Testis (tissue), 3 donors: ENCODE measurements around the gene RCL1. TPM values are rescaled to one million over a fixed set of nuclear protein-coding genes. Genes with fewer than 3 reads are reported as not detected.
A peak's percentile ranks its signal among the peaks of the same experiment; 100 is the strongest.

ENCODE experiments used
- DNase-seq: peaks from one replicate; pipeline ENCODE4 v3.0.0-alpha.2; 2019
- H3K27ac ChIP-seq, 2 donors: fragments of 200-600 bp; sonication (generic); one replicate each; pipeline ENCODE4 v1.5.1; 2019
- H3K27me3 ChIP-seq: fragments of 200-600 bp; sonication (generic); one replicate; pipeline ENCODE4 v1.5.1; 2019
- H3K36me3 ChIP-seq: fragments of 200-600 bp; sonication (generic); one replicate; pipeline ENCODE4 v1.5.1; 2017; ENCODE audit warnings: low read depth; ENCODE audit errors: missing control alignments
- H3K4me1 ChIP-seq: fragments of 200-600 bp; sonication (generic); one replicate; pipeline ENCODE4 v1.5.1; 2019
- H3K4me3 ChIP-seq, 2 donors: fragments of 200-600 bp; sonication (generic); one replicate each; pipeline ENCODE4 v1.5.1; 2017 to 2019
- H3K9me3 ChIP-seq: fragments of 200-600 bp; sonication (generic); one replicate; pipeline ENCODE4 v1.5.1; 2017
- POLR2A ChIP-seq: fragments of 450-650 bp; IDR thresholded peaks from one replicate; pipeline ENCODE4 v1.6.1; 2017; ENCODE audit warnings: antibody characterized with exemption, mild to moderate bottlenecking, moderate library complexity
- WGBS, 2 donors: methylation state at CpG; one replicate each; pipeline ENCODE4 v1.1.5; 2018; 5-methylcytosine and 5-hydroxymethylcytosine counted together
- intact Hi-C: fragments of 100-400 bp; cut with DNase I; formaldehyde crosslinking; loops from one replicate; pipeline ENCODE4 v1.15.1; 2023; ENCODE audit warnings: low total_unique reads
- polyA plus RNA-seq: library from polyadenylated mRNA; stranded (reverse); fragments of 350-450 nt; fragmentation: Illumina TruSeq; extraction: RNeasy Lipid Tissue Mini Kit (QIAGEN cat#74804); gene quantifications from one replicate; pipeline ENCODE4 v1.2.3, GENCODE V29; 2014; ENCODE audit warnings: low read depth, low replicate concordance; ENCODE audit not compliant: insufficient read depth
- total RNA-seq, 2 donors: library from RNA; depleted of rRNA; stranded (reverse); fragments of >200 nt; gene quantifications; one replicate each; pipeline ENCODE4 v1.2.3, GENCODE V29; 2016
- TF ChIP-seq, protein P1 (sequence below), 3 experiments: fragments of 450-650 bp in 2 of 3; fragments of 200-600 bp in 1 of 3; sonication (generic) in 1 of 3; IDR thresholded peaks; one replicate each; pipeline ENCODE4 v1.5.1; 2016 to 2019; ENCODE audit warnings: antibody characterized with exemption in 3 of 3, mild to moderate bottlenecking in 2 of 3, moderate library complexity in 1 of 3

Gene RCL1
- total and polyA plus RNA-seq, 3 donors from 2014 or later = 27.2 to 37.9 (median 28.9) TPM

DNA sequence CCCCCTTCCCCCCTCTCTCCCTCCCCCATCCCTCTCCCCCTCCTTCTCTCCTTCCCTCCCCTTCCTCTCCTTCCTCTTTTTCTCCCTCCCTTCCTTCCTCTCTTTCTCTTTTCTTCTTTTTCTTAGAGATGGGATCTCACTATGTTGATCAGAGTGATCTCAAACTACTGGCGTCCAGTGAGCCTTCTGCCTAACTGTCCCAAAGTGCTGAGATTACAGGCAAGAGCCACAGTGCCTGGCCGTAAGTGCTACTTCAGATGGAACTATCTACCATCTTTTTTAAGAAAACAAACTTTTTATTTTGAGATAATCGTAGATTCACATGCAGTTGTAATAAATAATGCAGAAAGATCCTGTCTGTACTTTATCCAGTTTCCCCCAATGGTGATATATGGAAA lies 6.3 kb downstream of the RCL1 start:
- intact Hi-C loops = no loop called here
- TF ChIP-seq, protein P1, sequence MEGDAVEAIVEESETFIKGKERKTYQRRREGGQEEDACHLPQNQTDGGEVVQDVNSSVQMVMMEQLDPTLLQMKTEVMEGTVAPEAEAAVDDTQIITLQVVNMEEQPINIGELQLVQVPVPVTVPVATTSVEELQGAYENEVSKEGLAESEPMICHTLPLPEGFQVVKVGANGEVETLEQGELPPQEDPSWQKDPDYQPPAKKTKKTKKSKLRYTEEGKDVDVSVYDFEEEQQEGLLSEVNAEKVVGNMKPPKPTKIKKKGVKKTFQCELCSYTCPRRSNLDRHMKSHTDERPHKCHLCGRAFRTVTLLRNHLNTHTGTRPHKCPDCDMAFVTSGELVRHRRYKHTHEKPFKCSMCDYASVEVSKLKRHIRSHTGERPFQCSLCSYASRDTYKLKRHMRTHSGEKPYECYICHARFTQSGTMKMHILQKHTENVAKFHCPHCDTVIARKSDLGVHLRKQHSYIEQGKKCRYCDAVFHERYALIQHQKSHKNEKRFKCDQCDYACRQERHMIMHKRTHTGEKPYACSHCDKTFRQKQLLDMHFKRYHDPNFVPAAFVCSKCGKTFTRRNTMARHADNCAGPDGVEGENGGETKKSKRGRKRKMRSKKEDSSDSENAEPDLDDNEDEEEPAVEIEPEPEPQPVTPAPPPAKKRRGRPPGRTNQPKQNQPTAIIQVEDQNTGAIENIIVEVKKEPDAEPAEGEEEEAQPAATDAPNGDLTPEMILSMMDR (IDR thresholded peaks at IDR 0.05) = no peak
- no peak for TF ChIP-seq POLR2A
- Histone ChIP-seq H3K27ac (peak overlapping the region in 1 of 2 donors; percentile 54), H3K4me1 (peaks cover 36% of the 10 kb centered on the region), H3K36me3 (no peaks in the 10 kb centered on the region), H3K27me3 (no peaks in the 10 kb centered on the region), H3K9me3 (no peaks in the 10 kb centered on the region), H3K4me3 (no peak overlapping the region)
- WGBS, 2 donors = 49 to 50% methylated on average over 3 of the region's 3 CpGs
- no peak for DNase-seq

DNA sequence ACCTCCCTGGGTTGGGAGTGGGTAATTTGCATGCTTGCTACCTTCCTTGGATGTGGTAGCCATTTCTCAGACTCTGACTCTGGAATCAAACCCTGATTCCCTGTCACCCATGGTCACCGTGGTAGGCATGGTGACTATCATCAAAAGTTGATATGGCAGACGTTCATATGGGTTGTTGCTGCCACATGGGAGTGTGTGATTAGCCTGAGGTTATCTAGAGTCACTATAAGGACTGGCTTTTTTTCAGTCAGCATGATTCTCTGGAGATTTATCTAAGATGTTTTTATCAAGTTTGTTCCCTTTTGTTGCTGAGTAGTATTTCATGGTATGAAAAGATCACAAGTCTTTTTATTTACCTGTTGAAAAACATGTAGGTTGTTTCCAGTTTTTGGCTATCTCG lies 7.0 kb downstream of the RCL1 start:
- H3K36me3 ChIP-seq = no peaks in the 10 kb centered on the region
- H3K27me3 ChIP-seq = no peaks in the 10 kb centered on the region
- TF ChIP-seq, protein P1 (IDR thresholded peaks at IDR 0.05) = no peak
- no peak for TF ChIP-seq POLR2A
- no peaks in the 10 kb centered on the region for H3K9me3 ChIP-seq
- H3K27ac ChIP-seq = peak overlapping the region in 1 of 2 donors; percentile 54
- H3K4me3 ChIP-seq = no peak overlapping the region
- DNase-seq = no peak
- WGBS, 2 donors = 65 to 69% methylated on average over 3 of the region's 3 CpGs
- H3K4me1 ChIP-seq = peaks cover 32% of the 10 kb centered on the region
- intact Hi-C loops = no loop called here

DNA sequence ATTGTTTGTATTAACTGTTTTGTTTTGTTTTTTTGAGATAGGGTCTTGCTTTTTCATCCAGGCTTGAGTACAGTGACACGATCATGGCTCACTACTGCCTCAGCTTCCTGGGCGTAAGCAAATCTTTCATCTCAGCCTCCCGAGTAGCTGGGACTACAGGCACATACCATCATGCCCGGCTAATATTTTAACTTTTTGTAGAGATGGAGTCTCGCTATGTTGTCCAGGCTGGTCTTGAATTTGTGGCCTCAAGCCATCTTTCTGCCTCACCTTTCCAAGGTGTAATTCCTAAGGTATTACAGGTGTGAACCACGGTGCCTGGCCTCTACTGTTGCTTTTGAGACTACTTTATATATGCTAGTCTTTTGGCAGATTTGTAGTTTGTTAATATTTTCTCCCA lies 8.4 kb downstream of the RCL1 start:
- 97 to 98% methylated on average over 6 of the region's 6 CpGs for WGBS, 2 donors
- H3K4me1 ChIP-seq = peaks cover 32% of the 10 kb centered on the region
- no peaks in the 10 kb centered on the region for H3K9me3 ChIP-seq
- H3K4me3 ChIP-seq = no peak overlapping the region
- intact Hi-C loops = no loop called here
- H3K27me3 ChIP-seq = no peaks in the 10 kb centered on the region
- no peaks in the 10 kb centered on the region for H3K36me3 ChIP-seq
- DNase-seq = no peak
- no peak overlapping the region for H3K27ac ChIP-seq
- TF ChIP-seq, protein P1 (IDR thresholded peaks at IDR 0.05) = no peak
- no peak for TF ChIP-seq POLR2A

DNA sequence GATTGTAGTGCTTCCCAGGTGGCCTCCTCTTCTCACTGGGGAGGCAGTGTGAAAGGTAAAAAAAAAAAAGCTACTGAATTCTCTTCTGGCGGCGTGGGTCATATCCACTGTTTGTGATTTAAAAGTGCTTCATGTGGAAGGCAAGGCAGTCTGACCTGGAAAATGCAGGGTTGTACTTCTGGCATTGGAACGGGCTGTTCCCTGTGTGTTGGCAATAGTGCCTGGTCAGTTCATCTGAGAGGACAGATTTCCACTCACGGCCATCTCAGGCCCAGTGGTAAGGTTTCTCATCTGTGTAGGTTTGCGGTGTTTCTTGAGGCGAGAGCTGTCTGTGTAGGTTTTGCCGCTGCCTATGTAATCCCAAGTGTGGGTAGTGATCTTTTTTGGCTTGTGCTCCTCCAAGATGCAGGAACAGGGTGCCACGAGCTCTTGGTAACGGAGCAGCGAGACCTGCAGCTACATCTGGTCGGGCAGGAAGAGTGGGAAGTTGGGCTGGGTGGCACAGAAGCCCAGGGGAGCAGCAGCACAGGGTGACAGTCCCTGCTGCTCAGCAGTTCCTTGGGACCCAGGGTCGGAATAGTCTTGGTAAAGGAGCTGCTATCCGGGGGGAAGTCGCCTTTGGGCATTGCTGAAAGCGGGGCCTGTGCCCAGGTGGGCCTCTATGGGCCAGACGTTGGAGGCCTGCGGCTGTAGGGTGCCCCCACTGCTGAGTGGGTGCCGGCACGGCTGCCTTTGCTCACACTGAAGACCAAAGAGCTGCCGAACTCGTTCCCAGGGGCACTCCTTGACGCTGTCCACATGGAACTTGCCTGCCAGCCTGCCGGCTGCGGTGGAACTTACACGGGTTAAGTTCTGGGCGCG lies 11.2 kb downstream of the RCL1 start:
- Histone ChIP-seq H3K9me3 (no peaks in the 10 kb centered on the region), H3K4me3 (no peak overlapping the region), H3K4me1 (peaks cover 16% of the 10 kb centered on the region), H3K36me3 (no peaks in the 10 kb centered on the region), H3K27ac (peak overlapping the region in 1 of 2 donors; percentile 34), H3K27me3 (no peaks in the 10 kb centered on the region)
- intact Hi-C loops = no loop called here
- DNase-seq = peak; percentile 52
- TF ChIP-seq, protein P1 (IDR thresholded peaks at IDR 0.05) = no peak
- TF ChIP-seq POLR2A = no peak
- WGBS, 2 donors = 62 to 73% methylated on average over 21 to 27 of the region's 27 CpGs
